Measurements from ENCODE around the gene MYCBP2. TPM values are rescaled to one million over a fixed set of nuclear protein-coding genes. Genes with fewer than 3 reads are reported as not detected.

The MYCBP2 gene
- total and polyA plus RNA-seq, 2 experiments from 2014 or later = 23.3 to 63.3 TPM

- no peak overlapping the region for H2AFZ ChIP-seq
- H3K4me1 ChIP-seq (ENCODE audit: insufficient read depth) = no peaks in the 10 kb centered on the region
- H3K4me2 ChIP-seq = no peak overlapping the region
- no peaks in the 10 kb centered on the region for H3K79me2 ChIP-seq
- no peak for TF ChIP-seq EZH2phosphoT487 (IDR thresholded peaks at IDR 0.05; ENCODE audit: low read depth, severe bottlenecking, unreplicated experiment)
- TF ChIP-seq EZH2 (IDR thresholded peaks at IDR 0.05; ENCODE audit: borderline replicate concordance) = no peak
- TF ChIP-seq, protein P1, sequence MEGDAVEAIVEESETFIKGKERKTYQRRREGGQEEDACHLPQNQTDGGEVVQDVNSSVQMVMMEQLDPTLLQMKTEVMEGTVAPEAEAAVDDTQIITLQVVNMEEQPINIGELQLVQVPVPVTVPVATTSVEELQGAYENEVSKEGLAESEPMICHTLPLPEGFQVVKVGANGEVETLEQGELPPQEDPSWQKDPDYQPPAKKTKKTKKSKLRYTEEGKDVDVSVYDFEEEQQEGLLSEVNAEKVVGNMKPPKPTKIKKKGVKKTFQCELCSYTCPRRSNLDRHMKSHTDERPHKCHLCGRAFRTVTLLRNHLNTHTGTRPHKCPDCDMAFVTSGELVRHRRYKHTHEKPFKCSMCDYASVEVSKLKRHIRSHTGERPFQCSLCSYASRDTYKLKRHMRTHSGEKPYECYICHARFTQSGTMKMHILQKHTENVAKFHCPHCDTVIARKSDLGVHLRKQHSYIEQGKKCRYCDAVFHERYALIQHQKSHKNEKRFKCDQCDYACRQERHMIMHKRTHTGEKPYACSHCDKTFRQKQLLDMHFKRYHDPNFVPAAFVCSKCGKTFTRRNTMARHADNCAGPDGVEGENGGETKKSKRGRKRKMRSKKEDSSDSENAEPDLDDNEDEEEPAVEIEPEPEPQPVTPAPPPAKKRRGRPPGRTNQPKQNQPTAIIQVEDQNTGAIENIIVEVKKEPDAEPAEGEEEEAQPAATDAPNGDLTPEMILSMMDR (IDR thresholded peaks at IDR 0.05; ENCODE audit: poor library complexity) = no peak
- H3K36me3 ChIP-seq (replicated peaks; ENCODE audit: insufficient read depth, low read depth) = no peaks in the 10 kb centered on the region
- H3K27me3 ChIP-seq = no peaks in the 10 kb centered on the region
- no peaks in the 10 kb centered on the region for H3K9me2 ChIP-seq (replicated peaks; ENCODE audit: insufficient read depth)
- no peaks in the 10 kb centered on the region for H4K20me1 ChIP-seq (ENCODE audit: insufficient read depth, poor library complexity, severe bottlenecking)
- H3K9me3 ChIP-seq (ENCODE audit: low read depth) = no peaks in the 10 kb centered on the region
- DNase-seq (ENCODE audit: low spot score) = no peak
- H3K27ac ChIP-seq = no peak overlapping the region
- no peak overlapping the region for H3K4me3 ChIP-seq
Observed at GRCh38 chr13:77225946-77226345, 100.9 kb downstream of the MYCBP2 start.

DNA sequence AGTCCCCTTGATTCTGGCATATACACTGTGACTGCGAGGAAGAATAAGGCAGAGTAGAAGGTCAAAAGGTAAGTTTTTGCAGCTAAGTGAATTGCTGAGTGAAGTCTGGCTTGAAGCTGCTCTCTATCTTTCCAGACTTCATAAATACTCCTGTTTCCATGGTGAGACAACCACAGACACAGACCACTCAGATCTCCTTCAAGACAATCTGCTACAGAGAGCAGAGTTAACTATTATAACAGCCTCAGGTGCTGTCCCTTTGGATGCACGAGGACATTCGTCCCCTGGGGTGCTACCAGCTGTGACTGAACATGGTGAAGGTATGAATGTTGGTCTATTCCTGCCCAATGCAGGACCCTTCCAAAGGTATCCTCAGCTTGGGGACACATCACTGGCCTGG lies 104.0 kb downstream of the MYCBP2 start:
- Histone ChIP-seq H4K20me1 (ENCODE audit: insufficient read depth, poor library complexity, severe bottlenecking) (no peaks in the 10 kb centered on the region), H3K4me2 (no peak overlapping the region), H3K36me3 (replicated peaks; ENCODE audit: insufficient read depth, low read depth) (no peaks in the 10 kb centered on the region)

GRCh38 chr13:77222000-77222690 lies 104.7 kb downstream of the MYCBP2 start:
- H3K36me3 ChIP-seq (replicated peaks; ENCODE audit: insufficient read depth, low read depth) = no peaks in the 10 kb centered on the region
- no peaks in the 10 kb centered on the region for H3K4me1 ChIP-seq (ENCODE audit: insufficient read depth)
- H2AFZ ChIP-seq = no peak overlapping the region
- TF ChIP-seq, protein P1 (IDR thresholded peaks at IDR 0.05; ENCODE audit: poor library complexity) = no peak
- TF ChIP-seq EZH2 (IDR thresholded peaks at IDR 0.05; ENCODE audit: borderline replicate concordance) (no peak), EZH2phosphoT487 (IDR thresholded peaks at IDR 0.05; ENCODE audit: low read depth, severe bottlenecking, unreplicated experiment) (no peak)
- no peak overlapping the region for H3K27ac ChIP-seq
- H3K27me3 ChIP-seq = no peaks in the 10 kb centered on the region
- WGBS (ENCODE audit: low lambda C conversion rate, missing lambda C conversion rate) = 92% methylated on average over 3 of the region's 3 CpGs
- H4K20me1 ChIP-seq (ENCODE audit: insufficient read depth, poor library complexity, severe bottlenecking) = no peaks in the 10 kb centered on the region
- H3K9me2 ChIP-seq (replicated peaks; ENCODE audit: insufficient read depth) = no peaks in the 10 kb centered on the region
- no peak overlapping the region for H3K4me2 ChIP-seq
- no peaks in the 10 kb centered on the region for H3K9me3 ChIP-seq (ENCODE audit: low read depth)
- H3K4me3 ChIP-seq = no peak overlapping the region
- no peak for DNase-seq (ENCODE audit: low spot score)
- no peaks in the 10 kb centered on the region for H3K79me2 ChIP-seq

More for the DNA sequence above, 104.0 kb downstream of the MYCBP2 start:
- no peak overlapping the region for H3K27ac ChIP-seq
- H3K9me3 ChIP-seq (ENCODE audit: low read depth) = no peaks in the 10 kb centered on the region
- H3K4me1 ChIP-seq (ENCODE audit: insufficient read depth) = no peaks in the 10 kb centered on the region
- H2AFZ ChIP-seq = no peak overlapping the region
- H3K79me2 ChIP-seq = no peaks in the 10 kb centered on the region
- no peak for TF ChIP-seq EZH2phosphoT487 (IDR thresholded peaks at IDR 0.05; ENCODE audit: low read depth, severe bottlenecking, unreplicated experiment)
- TF ChIP-seq, protein P1 (IDR thresholded peaks at IDR 0.05; ENCODE audit: poor library complexity) = no peak
- TF ChIP-seq EZH2 (IDR thresholded peaks at IDR 0.05; ENCODE audit: borderline replicate concordance) = no peak
- WGBS (ENCODE audit: low lambda C conversion rate, missing lambda C conversion rate) = 79% methylated on average over 3 of the region's 3 CpGs
- DNase-seq (ENCODE audit: low spot score) = no peak
- no peak overlapping the region for H3K4me3 ChIP-seq
- H3K9me2 ChIP-seq (replicated peaks; ENCODE audit: insufficient read depth) = no peaks in the 10 kb centered on the region
- no peaks in the 10 kb centered on the region for H3K27me3 ChIP-seq

Measured in hepatocyte (in vitro differentiated cells).